H9 (cell line): ENCODE measurements around the gene CDH5. TPM values are rescaled to one million over a fixed set of nuclear protein-coding genes. Genes with fewer than 3 reads are reported as not detected.

Source experiments
- DNase-seq: peaks from one replicate; pipeline ENCODE4 v3.0.0-alpha.2; 2017
- H2AFZ ChIP-seq: one replicate; pipeline ENCODE4 v1.6.1; 2013; ENCODE audit warnings: mild to moderate bottlenecking, low read length, control low read depth, moderate library complexity
- H2AK5ac ChIP-seq: 2 replicates; pipeline ENCODE4 v1.6.1; 2013; ENCODE audit warnings: low read length, control low read depth, mixed read lengths; ENCODE audit not compliant: insufficient read length
- H2BK120ac ChIP-seq: one replicate; pipeline ENCODE4 v1.6.1; 2013; ENCODE audit warnings: low read depth, mild to moderate bottlenecking, low read length, control low read depth, inconsistent platforms; ENCODE audit not compliant: poor library complexity, severe bottlenecking
- H2BK12ac ChIP-seq: 2 replicates; pipeline ENCODE4 v1.6.1; 2013; ENCODE audit warnings: low read length, control low read depth, mixed read lengths, low read depth; ENCODE audit not compliant: insufficient read length
- H2BK15ac ChIP-seq: 2 replicates; pipeline ENCODE4 v1.6.1; 2013; ENCODE audit warnings: low read depth, low read length, control low read depth
- H2BK20ac ChIP-seq: one replicate; pipeline ENCODE4 v1.6.1; 2013; ENCODE audit warnings: low read depth, mild to moderate bottlenecking, low read length, control low read depth, inconsistent platforms; ENCODE audit not compliant: poor library complexity, severe bottlenecking
- H2BK5ac ChIP-seq: 2 replicates; pipeline ENCODE4 v1.6.1; 2013; ENCODE audit warnings: low read length, control low read depth, mixed read lengths; ENCODE audit not compliant: insufficient read length
- H3K14ac ChIP-seq: 2 replicates; pipeline ENCODE4 v1.6.1; 2013; ENCODE audit warnings: low read length, control low read depth; ENCODE audit not compliant: insufficient read depth
- H3K18ac ChIP-seq: 2 replicates; pipeline ENCODE4 v1.6.1; 2013; ENCODE audit warnings: low read depth, mild to moderate bottlenecking, mixed read lengths, low read length, control low read depth; ENCODE audit not compliant: insufficient read length
- H3K23ac ChIP-seq: 2 replicates; pipeline ENCODE4 v1.6.1; 2013; ENCODE audit warnings: low read length, control low read depth, mixed read lengths, low read depth; ENCODE audit not compliant: insufficient read length
- H3K23me2 ChIP-seq: 2 replicates; pipeline ENCODE4 v1.6.1; 2013; ENCODE audit warnings: low read depth, mild to moderate bottlenecking, mixed read lengths, low read length, control low read depth; ENCODE audit not compliant: insufficient read length, poor library complexity, severe bottlenecking
- H3K27ac ChIP-seq: 2 replicates; pipeline ENCODE4 v1.5.1; 2013; ENCODE audit warnings: low read length, control low read depth, mixed read lengths, low read depth; ENCODE audit not compliant: insufficient read length
- H3K27me3 ChIP-seq: 2 replicates; pipeline ENCODE4 v1.6.1; 2013; ENCODE audit warnings: low read length, control low read depth, inconsistent platforms; ENCODE audit not compliant: insufficient read depth
- H3K4ac ChIP-seq: 2 replicates; pipeline ENCODE4 v1.6.1; 2013; ENCODE audit warnings: low read depth, mild to moderate bottlenecking, control low read depth, inconsistent platforms, low read length, moderate library complexity
- H3K4me1 ChIP-seq: 2 replicates; pipeline ENCODE4 v1.6.1; 2013; ENCODE audit warnings: low read length, control low read depth, inconsistent platforms; ENCODE audit not compliant: insufficient read depth
- H3K4me2 ChIP-seq: 2 replicates; pipeline ENCODE4 v1.6.1; 2013; ENCODE audit warnings: low read length, control low read depth, mixed read lengths; ENCODE audit not compliant: insufficient read length, insufficient read depth
- H3K56ac ChIP-seq: 2 replicates; pipeline ENCODE4 v1.6.1; 2013; ENCODE audit warnings: low read depth, mild to moderate bottlenecking, mixed read lengths, low read length, control low read depth; ENCODE audit not compliant: insufficient read length
- H3K79me1 ChIP-seq: 2 replicates; pipeline ENCODE4 v1.6.1; 2013; ENCODE audit warnings: low read depth, mild to moderate bottlenecking, moderate library complexity, low read length, control low read depth, inconsistent platforms; ENCODE audit not compliant: insufficient read depth, poor library complexity, severe bottlenecking
- H3K79me2 ChIP-seq: 2 replicates; pipeline ENCODE4 v1.6.1; 2013; ENCODE audit warnings: low read length, control low read depth, inconsistent platforms; ENCODE audit not compliant: insufficient read depth
- H3K9ac ChIP-seq: 2 replicates; pipeline ENCODE4 v1.6.1; 2013; ENCODE audit warnings: low read length, control low read depth, mixed read lengths; ENCODE audit not compliant: insufficient read length; ENCODE audit errors: extremely low read depth
- H3K9me3 ChIP-seq: one replicate; pipeline ENCODE4 v1.6.1; 2013; ENCODE audit warnings: low read depth, low read length, inconsistent platforms; ENCODE audit not compliant: control insufficient read depth
- H3T11ph ChIP-seq: one replicate; pipeline ENCODE4 v1.6.1; 2013; ENCODE audit warnings: mild to moderate bottlenecking, low read length, control low read depth, inconsistent platforms
- H4K20me1 ChIP-seq: one replicate; pipeline ENCODE4 v1.6.1; 2013; ENCODE audit not compliant: control insufficient read depth, insufficient read length, insufficient read depth
- H4K5ac ChIP-seq: 2 replicates; pipeline ENCODE4 v1.6.1; 2013; ENCODE audit warnings: low read depth, mild to moderate bottlenecking, mixed read lengths, low read length, control low read depth; ENCODE audit not compliant: insufficient read length
- H4K8ac ChIP-seq: replicated peaks from 2 replicates; pipeline ENCODE4 v1.6.1; 2013; ENCODE audit warnings: low read length, control low read depth, mixed read lengths, low read depth; ENCODE audit not compliant: insufficient read length
- H4K91ac ChIP-seq: 2 replicates; pipeline ENCODE4 v1.6.1; 2013; ENCODE audit warnings: low read depth, mild to moderate bottlenecking, moderate library complexity, mixed read lengths, low read length, control low read depth; ENCODE audit not compliant: insufficient read length
- H3K27ac Mint-ChIP-seq, 3 experiments: 2 replicates in 2 of 3; 3 replicates in 1 of 3; pipeline ENCODE4 v1.8.0; 2020 to 2021; ENCODE audit warnings: mixed read lengths in 3 of 3, mild to moderate bottlenecking in 1 of 3, moderate library complexity in 1 of 3
- H3K27me3 Mint-ChIP-seq: 2 replicates; pipeline ENCODE4 v1.8.0; 2021; ENCODE audit warnings: low read depth, mild to moderate bottlenecking, moderate library complexity, mixed read lengths
- H3K36me3 Mint-ChIP-seq, 3 experiments: 2 replicates in 2 of 3; 3 replicates in 1 of 3; pipeline ENCODE4 v1.8.0; 2020 to 2021; ENCODE audit warnings: low read depth in 3 of 3, mixed read lengths in 3 of 3; ENCODE audit not compliant: insufficient read depth in 1 of 3
- H3K4me1 Mint-ChIP-seq, 2 experiments: 2 replicates each; pipeline ENCODE4 v1.8.0; 2020; ENCODE audit warnings: mixed read lengths in 2 of 2
- H3K4me3 Mint-ChIP-seq, 2 experiments: 2 replicates in 1 of 2; 3 replicates in 1 of 2; pipeline ENCODE4 v1.8.0; 2020 to 2021; ENCODE audit warnings: mild to moderate bottlenecking in 2 of 2, mixed read lengths in 2 of 2, moderate library complexity in 1 of 2
- H3K9me3 Mint-ChIP-seq, 2 experiments: 2 replicates in 1 of 2; 3 replicates in 1 of 2; pipeline ENCODE4 v1.8.0; 2020; ENCODE audit warnings: mild to moderate bottlenecking in 2 of 2, mixed read lengths in 2 of 2, moderate library complexity in 1 of 2
- CTCF ChIP-seq: fragments of 200-600 bp; sonication (generic); conservative IDR thresholded peaks from 3 replicates; pipeline ENCODE4 v1.8.0; 2021; ENCODE audit warnings: antibody characterized with exemption, mild to moderate bottlenecking
- WGBS: extraction: QIAGEN DNeasy Blood & Tissue Kit; methylation state at CpG from one replicate; pipeline ENCODE4 v1.1.7; 2013; ENCODE audit warnings: missing lambda C conversion rate, low lambda C conversion rate, mixed read lengths; ENCODE audit not compliant: insufficient read length; ENCODE audit errors: extremely low coverage; 5-methylcytosine and 5-hydroxymethylcytosine counted together
- total RNA-seq: library from RNA; stranded (reverse); gene quantifications from 2 replicates; pipeline ENCODE4 v1.2.1, GENCODE V29; 2021

The CDH5 gene
- total RNA-seq, 1 experiment from 2014 or later = 0.20 TPM

GRCh38 chr16:66374176-66374575 lies 7.7 kb downstream of the CDH5 start:
- H3K27ac ChIP-seq = no peak overlapping the region
- no peaks in the 10 kb centered on the region for H3K4me1 ChIP-seq
- no peak overlapping the region for H3K4me3 Mint-ChIP-seq
- H3K4me1 Mint-ChIP-seq = peaks cover 10 to 21% of the 10 kb centered on the region in 2 experiments
- H2BK15ac ChIP-seq = no peak overlapping the region
- no peak overlapping the region for H3K27ac Mint-ChIP-seq
- no peak for DNase-seq
- H3T11ph ChIP-seq = no peak overlapping the region
- no peak overlapping the region for H3K56ac ChIP-seq
- H4K91ac ChIP-seq = no peak overlapping the region
- H4K5ac ChIP-seq = no peak overlapping the region
- no peaks in the 10 kb centered on the region for H3K79me2 ChIP-seq
- no peak overlapping the region for H2BK20ac ChIP-seq
- H3K18ac ChIP-seq = no peak overlapping the region
- H2AFZ ChIP-seq = no peak overlapping the region
- H3K79me1 ChIP-seq = no peaks in the 10 kb centered on the region
- H3K9me3 ChIP-seq = no peaks in the 10 kb centered on the region
- H3K23ac ChIP-seq = no peak overlapping the region
- no peak overlapping the region for H2BK5ac ChIP-seq
- peaks cover 5% of the 10 kb centered on the region for H3K27me3 Mint-ChIP-seq
- no peak overlapping the region for H3K4me2 ChIP-seq
- no peaks in the 10 kb centered on the region for H3K36me3 Mint-ChIP-seq
- H3K14ac ChIP-seq = no peak overlapping the region
- no CpG with 5 or more reads among the region's 7 CpGs for WGBS
- TF ChIP-seq CTCF = no peak
- no peak overlapping the region for H3K4ac ChIP-seq
- H3K27me3 ChIP-seq = no peaks in the 10 kb centered on the region
- no peak overlapping the region for H4K8ac ChIP-seq
- H4K20me1 ChIP-seq = no peaks in the 10 kb centered on the region
- no peaks in the 10 kb centered on the region for H3K23me2 ChIP-seq
- no peak overlapping the region for H2AK5ac ChIP-seq
- H3K9ac ChIP-seq = no peak overlapping the region
- H2BK120ac ChIP-seq = no peak overlapping the region
- no peaks in the 10 kb centered on the region for H3K9me3 Mint-ChIP-seq
- H2BK12ac ChIP-seq = no peak overlapping the region
